ENCODE results near the gene PRKN. TPM values are rescaled to one million over a fixed set of nuclear protein-coding genes. Genes with fewer than 3 reads are reported as not detected.

The PRKN gene
- total and polyA plus RNA-seq, 2 experiments from 2014 or later, result 0.10 to 0.84 TPM

GRCh38 chr6:161963634-161964234 lies 763.8 kb downstream of the PRKN start:
- peak overlapping the region; percentile 85 for H3K27ac Mint-ChIP-seq

GRCh38 chr6:161963181-161963580 lies 764.4 kb downstream of the PRKN start:
- Mint-ChIP-seq H3K4me3 (no peak overlapping the region), H3K27me3 (ENCODE audit: insufficient read depth, low read depth, poor library complexity) (peaks cover 1% of the 10 kb centered on the region), H3K27ac (peak overlapping the region; percentile 78; the same call in 1 of the 2 replicates), H3K4me1 (peaks cover 27% of the 10 kb centered on the region), H3K9me3 (no peaks in the 10 kb centered on the region), H3K36me3 (ENCODE audit: low read depth) (no peaks in the 10 kb centered on the region)
- peak overlapping the region; percentile 7; the same call in 1 of the 2 replicates for H3K4me2 ChIP-seq
- no peaks in the 10 kb centered on the region for H3K27me3 ChIP-seq (ENCODE audit: insufficient read depth)
- TF ChIP-seq CREB1 (CRISPR knock-in tag; IDR thresholded peaks at IDR 0.05; ENCODE audit: low read depth), result no peak
- no peak for ATAC-seq
- H3K9me2 ChIP-seq (ENCODE audit: insufficient read depth), result 0 out of 2 replicates have a peak, but pooled peaks cover 4% of the 10 kb centered on the region
- H3K4me1 ChIP-seq (ENCODE audit: insufficient read depth), result peaks cover 26% of the 10 kb centered on the region
- no peaks in the 10 kb centered on the region for H3K79me2 ChIP-seq (replicated peaks; ENCODE audit: insufficient read depth)
- H3K36me3 ChIP-seq (ENCODE audit: insufficient read depth), result no peaks in the 10 kb centered on the region
- H2AFZ ChIP-seq, result no peak overlapping the region
- peak overlapping the region; percentile 80 for H3K27ac ChIP-seq (ENCODE audit: low read depth)
- H3K4me3 ChIP-seq, result no peak overlapping the region; the same call in 1 of the 2 replicates
- peaks cover 5% of the 10 kb centered on the region; the same call in 1 of the 2 replicates for H3F3A ChIP-seq (replicated peaks; ENCODE audit: low read depth)
- H4K20me1 ChIP-seq (replicated peaks; ENCODE audit: insufficient read depth), result no peaks in the 10 kb centered on the region
- no peak for DNase-seq (ENCODE audit: low spot score)

More at GRCh38 chr6:161963634-161964234, 763.8 kb downstream of the PRKN start:
- Histone ChIP-seq H4K20me1 (replicated peaks; ENCODE audit: insufficient read depth) (no peaks in the 10 kb centered on the region), H3K4me2 (peak overlapping the region; percentile 7), H3K27ac (ENCODE audit: low read depth) (peak overlapping the region; percentile 80), H3F3A (replicated peaks; ENCODE audit: low read depth) (peaks cover 5% of the 10 kb centered on the region; the same call in 1 of the 2 replicates), H3K79me2 (replicated peaks; ENCODE audit: insufficient read depth) (no peaks in the 10 kb centered on the region), H3K9me2 (ENCODE audit: insufficient read depth) (0 out of 2 replicates have a peak, but pooled peaks cover 4% of the 10 kb centered on the region), H3K4me1 (ENCODE audit: insufficient read depth) (peaks cover 26% of the 10 kb centered on the region), H3K36me3 (ENCODE audit: insufficient read depth) (no peaks in the 10 kb centered on the region), H3K27me3 (ENCODE audit: insufficient read depth) (no peaks in the 10 kb centered on the region), H3K4me3 (no peak overlapping the region; the same call in 1 of the 2 replicates), H2AFZ (no peak overlapping the region)
- Mint-ChIP-seq H3K4me1 (peaks cover 27% of the 10 kb centered on the region), H3K4me3 (peak overlapping the region; percentile 27; the same call in 2 of the 3 replicates), H3K9me3 (no peaks in the 10 kb centered on the region), H3K36me3 (ENCODE audit: low read depth) (no peaks in the 10 kb centered on the region), H3K27me3 (ENCODE audit: insufficient read depth, low read depth, poor library complexity) (peaks cover 1% of the 10 kb centered on the region)
- DNase-seq (ENCODE audit: low spot score), result peak; percentile 55
- TF ChIP-seq NANOG (IDR thresholded peaks at IDR 0.05; ENCODE audit: borderline replicate concordance), result peak; percentile 24; the same call in 1 of the 2 replicates
- no peak for TF ChIP-seq STAT1 (IDR thresholded peaks at IDR 0.05; ENCODE audit: unreplicated experiment)
- TF ChIP-seq POLR2AphosphoS5 (IDR thresholded peaks at IDR 0.05; ENCODE audit: low read depth), result no peak
- TF ChIP-seq CREB1 (CRISPR knock-in tag; IDR thresholded peaks at IDR 0.05; ENCODE audit: low read depth), result no peak
- TF ChIP-seq EZH2 (IDR thresholded peaks at IDR 0.05; ENCODE audit: low read depth, unreplicated experiment), result no peak
- ATAC-seq, result peak; percentile 86

- Histone ChIP-seq H3K4me1 (ENCODE audit: insufficient read depth) (peaks cover 26% of the 10 kb centered on the region), H3K4me2 (no peak overlapping the region), H4K20me1 (replicated peaks; ENCODE audit: insufficient read depth) (no peaks in the 10 kb centered on the region), H2AFZ (no peak overlapping the region), H3K4me3 (no peak overlapping the region), H3F3A (replicated peaks; ENCODE audit: low read depth) (peaks cover 5% of the 10 kb centered on the region; the same call in 1 of the 2 replicates), H3K27me3 (ENCODE audit: insufficient read depth) (no peaks in the 10 kb centered on the region), H3K27ac (ENCODE audit: low read depth) (no peak overlapping the region), H3K36me3 (ENCODE audit: insufficient read depth) (no peaks in the 10 kb centered on the region), H3K79me2 (replicated peaks; ENCODE audit: insufficient read depth) (no peaks in the 10 kb centered on the region), H3K9me2 (ENCODE audit: insufficient read depth) (0 out of 2 replicates have a peak, but pooled peaks cover 4% of the 10 kb centered on the region)
- Mint-ChIP-seq H3K27ac (no peak overlapping the region), H3K27me3 (ENCODE audit: insufficient read depth, low read depth, poor library complexity) (peaks cover 4% of the 10 kb centered on the region), H3K4me1 (peaks cover 27% of the 10 kb centered on the region), H3K36me3 (ENCODE audit: low read depth) (no peaks in the 10 kb centered on the region), H3K9me3 (no peaks in the 10 kb centered on the region), H3K4me3 (no peak overlapping the region)
- DNase-seq (ENCODE audit: low spot score) (no peak), ATAC-seq (no peak)
- TF ChIP-seq JUNB (IDR thresholded peaks at IDR 0.05; ENCODE audit: unreplicated experiment) (no peak), POLR2AphosphoS5 (IDR thresholded peaks at IDR 0.05; ENCODE audit: low read depth) (no peak), ZNF331 (CRISPR knock-in tag; IDR thresholded peaks at IDR 0.05; ENCODE audit: low read depth) (no peak), NANOG (IDR thresholded peaks at IDR 0.05; ENCODE audit: borderline replicate concordance) (no peak)
Observed at GRCh38 chr6:161961796-161962195, 765.8 kb downstream of the PRKN start.

Measured in GM23338 (cell line).